Measurements from ENCODE around the gene OLIG1.

Gene OLIG1, protein sequence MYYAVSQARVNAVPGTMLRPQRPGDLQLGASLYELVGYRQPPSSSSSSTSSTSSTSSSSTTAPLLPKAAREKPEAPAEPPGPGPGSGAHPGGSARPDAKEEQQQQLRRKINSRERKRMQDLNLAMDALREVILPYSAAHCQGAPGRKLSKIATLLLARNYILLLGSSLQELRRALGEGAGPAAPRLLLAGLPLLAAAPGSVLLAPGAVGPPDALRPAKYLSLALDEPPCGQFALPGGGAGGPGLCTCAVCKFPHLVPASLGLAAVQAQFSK

GRCh38 chr21:33069994-33070743 lies at the start of gene OLIG1:
Gene OLIG1 (plus strand): TSS chr21:33070141. CDS start chr21:33070247, 106 bp downstream.
- DNase-seq, result no peak

DNA sequence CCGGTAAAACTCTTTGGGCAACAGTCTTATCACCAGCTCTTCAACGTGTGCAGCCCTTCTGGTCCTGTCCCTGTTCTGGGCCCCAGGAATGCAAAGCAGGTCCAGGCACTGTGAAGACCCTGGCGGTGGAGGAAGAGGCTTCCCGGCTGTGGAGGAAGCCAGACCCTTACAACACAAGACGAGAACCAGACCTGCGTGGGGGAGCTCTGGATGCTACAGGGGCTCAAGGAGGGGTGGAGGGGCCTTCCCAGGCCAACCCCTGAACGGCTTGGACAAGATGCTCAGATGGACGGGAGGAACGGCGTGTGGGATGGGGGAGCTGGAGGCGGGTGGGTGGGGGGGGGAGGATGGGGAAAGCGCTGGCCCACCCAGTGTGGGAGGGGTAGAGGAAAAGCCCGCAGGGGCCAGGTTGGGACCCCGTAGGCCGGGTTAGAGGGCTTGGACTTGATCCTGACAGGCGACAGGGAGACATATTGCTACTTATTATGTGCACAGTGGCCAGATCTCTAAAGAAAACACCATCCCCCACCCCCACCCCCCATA lies 49.3 kb upstream of the OLIG1 start:
- DNase-seq, result no peak

DNA sequence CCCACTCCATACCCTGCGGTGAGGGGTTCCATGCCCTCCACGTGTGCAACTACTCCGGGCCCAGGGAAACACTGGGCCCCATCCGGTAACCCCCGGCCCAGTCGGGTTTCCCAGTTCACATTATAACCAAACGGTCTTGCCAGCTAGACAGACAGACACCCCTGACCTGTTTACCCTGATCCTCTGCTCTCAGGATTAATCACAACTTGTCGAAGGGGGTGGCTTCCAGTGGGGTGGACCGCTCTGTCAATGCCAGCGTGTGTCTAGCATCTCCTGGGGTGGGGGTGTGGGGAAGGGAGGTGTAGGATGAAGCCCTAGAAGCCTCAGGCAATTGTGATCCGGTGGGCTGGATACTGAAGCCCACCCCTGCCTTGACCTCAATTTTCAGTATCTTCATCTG lies 48.8 kb upstream of the OLIG1 start:
- DNase-seq, result no peak

- DNase-seq, result no peak
Observed at GRCh38 chr21:33021667-33022066, 48.3 kb upstream of the OLIG1 start.

GRCh38 chr21:33022489-33022827 lies 47.5 kb upstream of the OLIG1 start:
- DNase-seq, result no peak

- no peak for DNase-seq
Observed at GRCh38 chr21:33022828-33023573, 46.9 kb upstream of the OLIG1 start.

- DNase-seq, result no peak
Observed at GRCh38 chr21:33023574-33024200, 46.3 kb upstream of the OLIG1 start.

GRCh38 chr21:33024201-33025103 lies 45.5 kb upstream of the OLIG1 start:
- DNase-seq, result no peak

DNA sequence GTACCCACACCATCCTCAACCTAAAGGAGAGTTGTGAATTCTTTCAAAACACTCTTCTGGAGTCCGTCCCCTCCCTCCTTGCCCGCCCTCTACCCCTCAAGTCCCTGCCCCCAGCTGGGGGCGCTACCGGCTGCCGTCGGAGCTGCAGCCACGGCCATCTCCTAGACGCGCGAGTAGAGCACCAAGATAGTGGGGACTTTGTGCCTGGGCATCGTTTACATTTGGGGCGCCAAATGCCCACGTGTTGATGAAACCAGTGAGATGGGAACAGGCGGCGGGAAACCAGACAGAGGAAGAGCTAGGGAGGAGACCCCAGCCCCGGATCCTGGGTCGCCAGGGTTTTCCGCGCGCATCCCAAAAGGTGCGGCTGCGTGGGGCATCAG lies 44.8 kb upstream of the OLIG1 start:
- DNase-seq, result no peak

GRCh38 chr21:33025489-33026442 lies 44.2 kb upstream of the OLIG1 start, which contains the start of gene OLIG2:
Gene OLIG2 (plus strand): TSS chr21:33025935. CDS start chr21:33026863, 928 bp downstream.
- DNase-seq, result peak; percentile 50

- DNase-seq, result no peak
Observed at GRCh38 chr21:33026443-33026858, 43.5 kb upstream of the OLIG1 start.

DNA sequence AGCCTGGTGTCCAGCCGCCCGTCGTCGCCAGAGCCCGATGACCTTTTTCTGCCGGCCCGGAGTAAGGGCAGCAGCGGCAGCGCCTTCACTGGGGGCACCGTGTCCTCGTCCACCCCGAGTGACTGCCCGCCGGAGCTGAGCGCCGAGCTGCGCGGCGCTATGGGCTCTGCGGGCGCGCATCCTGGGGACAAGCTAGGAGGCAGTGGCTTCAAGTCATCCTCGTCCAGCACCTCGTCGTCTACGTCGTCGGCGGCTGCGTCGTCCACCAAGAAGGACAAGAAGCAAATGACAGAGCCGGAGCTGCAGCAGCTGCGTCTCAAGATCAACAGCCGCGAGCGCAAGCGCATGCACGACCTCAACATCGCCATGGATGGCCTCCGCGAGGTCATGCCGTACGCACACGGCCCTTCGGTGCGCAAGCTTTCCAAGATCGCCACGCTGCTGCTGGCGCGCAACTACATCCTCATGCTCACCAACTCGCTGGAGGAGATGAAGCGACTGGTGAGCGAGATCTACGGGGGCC lies 43.0 kb upstream of the OLIG1 start:
- no peak for DNase-seq

- no peak for DNase-seq
Observed at GRCh38 chr21:33027401-33028286, 42.3 kb upstream of the OLIG1 start.

DNA sequence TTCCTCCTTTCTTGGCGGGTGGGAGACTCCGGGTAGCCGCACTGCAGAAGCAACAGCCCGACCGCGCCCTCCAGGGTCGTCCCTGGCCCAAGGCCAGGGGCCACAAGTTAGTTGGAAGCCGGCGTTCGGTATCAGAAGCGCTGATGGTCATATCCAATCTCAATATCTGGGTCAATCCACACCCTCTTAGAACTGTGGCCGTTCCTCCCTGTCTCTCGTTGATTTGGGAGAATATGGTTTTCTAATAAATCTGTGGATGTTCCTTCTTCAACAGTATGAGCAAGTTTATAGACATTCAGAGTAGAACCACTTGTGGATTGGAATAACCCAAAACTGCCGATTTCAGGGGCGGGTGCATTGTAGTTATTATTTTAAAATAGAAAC lies 41.7 kb upstream of the OLIG1 start:
- DNase-seq, result no peak

GRCh38 chr21:33028773-33029384 lies 41.1 kb upstream of the OLIG1 start:
- no peak for DNase-seq

DNA sequence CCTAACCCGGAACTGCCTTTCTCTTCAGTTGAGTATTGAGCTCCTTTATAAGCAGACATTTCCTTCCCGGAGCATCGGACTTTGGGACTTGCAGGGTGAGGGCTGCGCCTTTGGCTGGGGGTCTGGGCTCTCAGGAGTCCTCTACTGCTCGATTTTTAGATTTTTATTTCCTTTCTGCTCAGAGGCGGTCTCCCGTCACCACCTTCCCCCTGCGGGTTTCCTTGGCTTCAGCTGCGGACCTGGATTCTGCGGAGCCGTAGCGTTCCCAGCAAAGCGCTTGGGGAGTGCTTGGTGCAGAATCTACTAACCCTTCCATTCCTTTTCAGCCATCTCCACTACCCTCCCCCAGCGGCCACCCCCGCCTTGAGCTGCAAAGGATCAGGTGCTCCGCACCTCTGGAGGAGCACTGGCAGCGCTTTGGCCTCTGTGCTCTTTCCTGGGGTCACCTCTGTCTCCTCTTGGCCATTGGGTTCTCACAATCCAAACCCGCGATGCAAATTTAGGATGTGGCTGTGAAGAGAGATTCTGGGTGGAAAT lies 40.5 kb upstream of the OLIG1 start:
- DNase-seq, result no peak

GRCh38 chr21:33029975-33030461 lies 39.9 kb upstream of the OLIG1 start:
- DNase-seq, result no peak

- no peak for DNase-seq
Observed at GRCh38 chr21:33030633-33031032, 39.3 kb upstream of the OLIG1 start.

All from fibroblast of upper back skin (primary cell).